Gastroesophageal sphincter (tissue), 4 donors: ENCODE data around the gene WNT3A. TPM values are rescaled to one million over a fixed set of nuclear protein-coding genes. Genes with fewer than 3 reads are reported as not detected.
"Not testable (repeated sequence)": the region's sequence is repeated elsewhere in the genome, so short reads cannot be mapped to it uniquely, and the experiment has no call there.

Source experiments
- ATAC-seq: fragments of 150-250 bp; one replicate; pipeline ENCODE4 v1.9.1; 2016; ENCODE audit warnings: mild to moderate bottlenecking, moderate library complexity
- H3K27ac ChIP-seq, 4 donors: fragments of 200-600 bp; sonication (generic) in 3 of 4; 1 replicate in 3 of 4; 2 replicates in 1 of 4; pipeline ENCODE4 v1.5.1; 2016 to 2019
- H3K27me3 ChIP-seq: fragments of 200-600 bp; sonication (generic); one replicate; pipeline ENCODE4 v1.5.1; 2019
- H3K36me3 ChIP-seq, 2 donors: fragments of 200-600 bp; sonication (generic); one replicate each; pipeline ENCODE4 v1.5.1; 2019; ENCODE audit warnings: control low read depth in 1 of 2
- H3K4me1 ChIP-seq, 3 donors: fragments of 200-600 bp; sonication (generic); 1 replicate in 2 of 3; 2 replicates in 1 of 3; pipeline ENCODE4 v1.5.1; 2016 to 2019; ENCODE audit warnings: control low read depth in 2 of 3
- H3K4me3 ChIP-seq, 2 donors: fragments of 200-600 bp; sonication (generic); one replicate each; pipeline ENCODE4 v1.5.1; 2019; ENCODE audit warnings: mild to moderate bottlenecking in 1 of 2, moderate library complexity in 1 of 2
- H3K9me3 ChIP-seq, 3 donors: fragments of 200-600 bp; sonication (generic); one replicate each; pipeline ENCODE4 v1.5.1; 2017 to 2019; ENCODE audit warnings: control low read depth in 2 of 3
- EP300 ChIP-seq: sonication (generic); formaldehyde crosslinking; IDR thresholded peaks from one replicate; pipeline ENCODE4 v1.6.1; 2017; ENCODE audit warnings: antibody characterized with exemption, mild to moderate bottlenecking
- POLR2A ChIP-seq, 2 donors: fragments of 450-650 bp; IDR thresholded peaks; one replicate each; pipeline ENCODE4 v1.6.1; 2017; ENCODE audit warnings: antibody characterized with exemption in 2 of 2, mild to moderate bottlenecking in 2 of 2, moderate library complexity in 1 of 2
- POLR2AphosphoS5 ChIP-seq: sonication (generic); formaldehyde crosslinking; IDR thresholded peaks from one replicate; pipeline ENCODE4 v1.6.1; 2017; ENCODE audit warnings: antibody characterized with exemption
- WGBS, 2 donors: methylation state at CpG; one replicate each; pipeline ENCODE4 v1.1.5; 2018; ENCODE audit warnings: low coverage in 1 of 2; 5-methylcytosine and 5-hydroxymethylcytosine counted together
- total RNA-seq, 4 donors: library from RNA; depleted of rRNA; stranded (reverse); fragments of >200 nt; gene quantifications; one replicate each; pipeline ENCODE4 v1.1.0, GENCODE V29; 2016
- TF ChIP-seq, protein P1 (sequence below), 4 experiments: fragments of 200-600 bp in 2 of 4; fragments of 450-650 bp in 2 of 4; sonication (generic) in 1 of 4; IDR thresholded peaks; one replicate each; pipeline ENCODE4 v1.5.1; 2017 to 2019; ENCODE audit warnings: antibody characterized with exemption in 4 of 4, mild to moderate bottlenecking in 2 of 4, moderate library complexity in 2 of 4

WNT3A gene
- total RNA-seq, 4 donors from 2014 or later = not detected

DNA sequence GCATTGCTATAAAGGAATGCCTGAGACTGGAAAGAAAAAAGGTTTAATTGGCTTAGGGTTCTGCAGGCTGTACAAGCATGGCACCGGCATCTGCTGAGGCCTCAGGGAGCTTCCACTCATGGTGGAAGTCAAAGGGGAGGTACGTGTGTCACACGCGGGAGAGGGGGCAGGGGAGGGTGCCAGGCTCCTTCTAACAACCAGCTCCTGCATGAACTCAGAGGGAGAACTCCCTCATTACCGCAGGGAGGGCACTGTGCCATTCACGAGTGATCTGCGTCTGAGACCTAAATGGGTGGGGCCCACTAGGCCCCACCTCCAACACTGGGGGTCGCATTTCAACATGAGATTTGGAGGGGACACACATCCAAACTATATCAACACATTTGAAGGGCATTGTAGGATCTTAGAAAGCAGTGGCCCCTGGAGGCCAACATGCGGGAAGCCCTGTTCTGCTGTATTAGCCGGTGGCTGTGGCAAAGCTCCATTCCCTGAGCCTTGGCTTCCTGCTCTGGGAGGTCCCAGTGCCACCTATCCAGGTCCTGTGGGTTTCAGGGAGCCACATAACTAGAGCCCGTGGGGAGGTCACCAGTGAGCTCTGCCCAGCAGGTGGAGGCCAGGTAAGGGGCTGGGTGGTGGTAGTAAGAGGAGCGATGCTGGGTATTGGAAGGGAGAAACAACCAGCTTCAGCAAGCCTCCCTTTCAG, 10.0 kb downstream of the WNT3A start:
- peaks cover 45% of the 10 kb centered on the region for H3K27me3 ChIP-seq
- no peak for ATAC-seq
- H3K4me1 ChIP-seq = no peaks in the 10 kb centered on the region
- H3K27ac ChIP-seq = no peak overlapping the region
- no peaks in the 10 kb centered on the region for H3K36me3 ChIP-seq
- no peak overlapping the region for H3K4me3 ChIP-seq
- 51 to 69% methylated on average over 6 to 7 of the region's 12 CpGs for WGBS, 2 donors
- TF ChIP-seq POLR2AphosphoS5 (no peak), EP300 (no peak), POLR2A (IDR thresholded peaks at IDR 0.05) (no peak)
- TF ChIP-seq, protein P1, sequence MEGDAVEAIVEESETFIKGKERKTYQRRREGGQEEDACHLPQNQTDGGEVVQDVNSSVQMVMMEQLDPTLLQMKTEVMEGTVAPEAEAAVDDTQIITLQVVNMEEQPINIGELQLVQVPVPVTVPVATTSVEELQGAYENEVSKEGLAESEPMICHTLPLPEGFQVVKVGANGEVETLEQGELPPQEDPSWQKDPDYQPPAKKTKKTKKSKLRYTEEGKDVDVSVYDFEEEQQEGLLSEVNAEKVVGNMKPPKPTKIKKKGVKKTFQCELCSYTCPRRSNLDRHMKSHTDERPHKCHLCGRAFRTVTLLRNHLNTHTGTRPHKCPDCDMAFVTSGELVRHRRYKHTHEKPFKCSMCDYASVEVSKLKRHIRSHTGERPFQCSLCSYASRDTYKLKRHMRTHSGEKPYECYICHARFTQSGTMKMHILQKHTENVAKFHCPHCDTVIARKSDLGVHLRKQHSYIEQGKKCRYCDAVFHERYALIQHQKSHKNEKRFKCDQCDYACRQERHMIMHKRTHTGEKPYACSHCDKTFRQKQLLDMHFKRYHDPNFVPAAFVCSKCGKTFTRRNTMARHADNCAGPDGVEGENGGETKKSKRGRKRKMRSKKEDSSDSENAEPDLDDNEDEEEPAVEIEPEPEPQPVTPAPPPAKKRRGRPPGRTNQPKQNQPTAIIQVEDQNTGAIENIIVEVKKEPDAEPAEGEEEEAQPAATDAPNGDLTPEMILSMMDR (IDR thresholded peaks at IDR 0.05) = no peak
- H3K9me3 ChIP-seq = no peaks in the 10 kb centered on the region

DNA sequence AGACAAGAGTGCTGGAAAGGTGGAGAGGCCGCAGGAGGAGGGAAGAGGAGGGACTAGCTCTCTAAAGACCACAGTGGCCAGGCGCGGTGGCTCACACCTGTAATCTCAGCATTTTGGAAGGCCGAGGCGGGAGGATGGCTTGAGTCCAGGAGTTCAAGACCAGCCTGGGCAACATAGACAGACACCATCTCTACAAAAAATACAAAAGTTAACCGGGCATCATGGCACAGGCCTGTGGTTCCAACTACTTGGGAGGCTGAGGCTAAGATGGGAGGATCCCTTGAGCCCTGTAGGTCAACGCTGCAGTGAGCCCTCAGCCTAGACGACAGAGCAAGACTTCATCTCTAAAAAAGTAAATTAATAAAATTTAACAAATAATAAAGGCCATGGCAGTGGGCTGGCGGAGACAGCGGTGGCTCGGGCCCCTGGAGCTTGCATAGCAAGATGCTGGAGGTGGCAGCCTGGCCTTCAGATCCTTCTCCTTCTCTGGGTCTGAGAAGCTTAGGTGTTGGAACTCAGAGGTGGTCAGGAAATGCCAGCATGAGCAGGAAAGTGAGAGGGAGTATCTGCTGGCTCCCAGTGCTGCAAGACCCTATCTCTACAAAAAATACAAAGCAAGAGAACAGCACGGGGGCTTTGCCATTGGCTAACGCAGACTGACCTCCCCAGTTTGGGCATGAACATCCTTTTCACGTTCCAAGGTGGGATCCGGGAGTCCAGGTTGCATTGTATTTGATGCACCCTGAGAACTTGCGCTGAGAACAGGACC, 10.7 kb downstream of the WNT3A start:
- no peak overlapping the region for H3K4me3 ChIP-seq
- peaks cover 38% of the 10 kb centered on the region for H3K27me3 ChIP-seq
- H3K27ac ChIP-seq = no peak overlapping the region
- WGBS, 2 donors = 91 to 93% methylated on average over 11 to 12 of the region's 16 CpGs
- no peaks in the 10 kb centered on the region for H3K4me1 ChIP-seq
- no peaks in the 10 kb centered on the region for H3K9me3 ChIP-seq
- TF ChIP-seq EP300 (no peak), POLR2AphosphoS5 (no peak), POLR2A (IDR thresholded peaks at IDR 0.05) (no peak)
- TF ChIP-seq, protein P1 (IDR thresholded peaks at IDR 0.05) = no peak
- no peak for ATAC-seq
- H3K36me3 ChIP-seq = no peaks in the 10 kb centered on the region

DNA sequence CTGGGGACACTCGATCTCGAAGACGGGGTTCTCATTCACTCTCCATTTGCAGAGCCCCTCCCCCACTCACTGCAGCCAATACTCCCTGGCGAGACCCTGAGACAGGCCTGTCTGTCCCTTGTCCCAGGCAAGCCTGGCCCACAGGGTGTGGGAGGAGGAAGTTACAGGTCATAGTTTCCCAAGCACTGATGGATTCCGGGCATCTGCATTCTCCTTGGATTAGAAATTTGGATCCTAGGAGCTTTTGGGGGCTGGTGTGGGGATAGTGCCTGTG, 11.3 kb downstream of the WNT3A start:
- Histone ChIP-seq H3K36me3 (no peaks in the 10 kb centered on the region), H3K4me3 (no peak overlapping the region), H3K4me1 (no peaks in the 10 kb centered on the region), H3K27me3 (peaks cover 32% of the 10 kb centered on the region), H3K9me3 (no peaks in the 10 kb centered on the region), H3K27ac (no peak overlapping the region)
- no peak for ATAC-seq
- 80 to 88% methylated on average over 1 of the region's 5 CpGs for WGBS, 2 donors
- TF ChIP-seq POLR2AphosphoS5 = no peak
- TF ChIP-seq, protein P1 (IDR thresholded peaks at IDR 0.05) = no peak
- TF ChIP-seq POLR2A (IDR thresholded peaks at IDR 0.05) = no peak
- TF ChIP-seq EP300 = no peak

GRCh38 chr1:228018961-228019721, 12.3 kb downstream of the WNT3A start:
- Histone ChIP-seq H3K4me3 (no peak overlapping the region), H3K9me3 (no peaks in the 10 kb centered on the region), H3K4me1 (no peaks in the 10 kb centered on the region), H3K27ac (no peak overlapping the region), H3K27me3 (peaks cover 22% of the 10 kb centered on the region), H3K36me3 (no peaks in the 10 kb centered on the region)
- TF ChIP-seq POLR2A (IDR thresholded peaks at IDR 0.05) = no peak
- TF ChIP-seq, protein P1 (IDR thresholded peaks at IDR 0.05) = no peak
- TF ChIP-seq POLR2AphosphoS5 = no peak
- TF ChIP-seq EP300 = no peak
- 67 to 68% methylated on average over 1 to 3 of the region's 9 CpGs for WGBS, 2 donors
- ATAC-seq = peak; percentile 15

DNA sequence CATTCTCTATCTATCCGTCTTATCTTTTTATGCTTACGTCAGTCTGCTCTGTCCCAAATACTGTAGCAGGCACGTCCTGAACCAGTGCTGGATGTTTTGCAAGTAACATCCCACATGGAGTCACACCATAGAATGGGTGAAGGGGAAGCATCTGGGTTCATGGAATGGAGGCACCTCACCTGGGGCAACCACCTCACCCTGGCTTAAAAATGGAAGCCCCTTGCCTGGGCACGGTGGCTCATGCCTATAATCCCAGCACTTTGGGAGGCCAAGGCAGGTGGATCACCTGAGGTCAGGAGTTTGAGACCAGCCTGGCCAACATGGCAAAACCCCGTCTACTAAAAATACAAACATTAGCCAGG, 12.9 kb downstream of the WNT3A start:
- H3K9me3 ChIP-seq, H3K4me3 ChIP-seq, ATAC-seq, H3K27ac ChIP-seq, H3K36me3 ChIP-seq, H3K4me1 ChIP-seq: not testable (repeated sequence)
- H3K27me3 ChIP-seq = peaks cover 22% of the 10 kb centered on the region
- 67 to 75% methylated on average over 2 to 4 of the region's 5 CpGs for WGBS, 2 donors
